GM23248 (cell line): ENCODE measurements around the gene AP4E1.

Source experiments
- EZH2 ChIP-seq: fragments of 200-600 bp; sonication (generic); IDR thresholded peaks from 2 replicates; pipeline ENCODE4 v1.6.1; 2018; ENCODE audit warnings: antibody characterized with exemption, mild to moderate bottlenecking; ENCODE audit not compliant: insufficient read depth, poor library complexity, severe bottlenecking
- EZH2phosphoT487 ChIP-seq: fragments of 200-600 bp; sonication (generic); IDR thresholded peaks from 2 replicates; pipeline ENCODE4 v1.6.1; 2018; ENCODE audit warnings: antibody characterized with exemption, moderate library complexity, mild to moderate bottlenecking, low read depth; ENCODE audit not compliant: insufficient read depth

DNA sequence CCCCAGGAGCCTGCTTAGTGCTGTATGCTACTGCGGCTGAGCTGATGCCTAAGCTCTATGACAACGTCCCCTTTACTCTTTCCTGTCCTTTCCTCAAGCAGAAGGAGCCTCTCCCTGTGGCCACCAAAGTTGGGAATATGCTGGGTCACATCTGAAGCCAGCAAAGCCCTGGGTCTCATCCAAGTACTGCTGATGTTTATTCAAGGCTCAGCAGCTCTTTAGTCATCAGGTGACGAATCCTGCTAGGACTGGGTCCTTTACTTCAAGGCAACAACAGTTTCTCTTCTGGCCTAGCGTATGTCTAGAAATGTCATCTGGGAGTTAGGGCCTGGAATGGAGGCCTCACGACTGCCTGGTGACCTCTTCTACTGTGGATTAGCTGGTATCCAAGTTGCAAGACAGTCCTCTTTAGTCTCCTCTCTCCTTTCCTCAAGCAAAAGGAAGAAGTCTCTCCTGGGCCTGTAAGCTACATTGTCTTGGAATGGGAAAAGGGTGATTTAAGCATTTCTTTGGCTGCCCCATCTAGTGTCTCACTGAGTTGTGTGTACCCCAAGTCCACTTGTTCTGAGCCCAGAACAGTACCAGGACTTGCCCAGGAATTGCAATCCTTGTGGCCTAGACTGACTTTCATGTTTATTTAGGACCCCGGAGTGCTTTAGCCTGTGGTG is 122.3 kb downstream of the AP4E1 start:
- TF ChIP-seq EZH2 (no peak), EZH2phosphoT487 (no peak)
